BLaER1 treated with 17β-estradiol and CSF1 and Interleukin-3, amounts not matched to agents 10 nM and 100 nM (cell line): ENCODE measurements around the gene SCAF8.
"Not testable (repeated sequence)": the region's sequence is repeated elsewhere in the genome, so short reads cannot be mapped to it uniquely, and the experiment has no call there.

ENCODE experiments used
- H3K27ac ChIP-seq, 11 experiments: shearing (Covaris generic); formaldehyde crosslinking; 2 replicates each; pipeline ENCODE4 v1.8.1; 2022
- H3K27me3 ChIP-seq, 11 experiments: shearing (Covaris generic); formaldehyde crosslinking; 2 replicates each; pipeline ENCODE4 v1.8.1; 2022
- H3K36me3 ChIP-seq, 11 experiments: shearing (Covaris generic); formaldehyde crosslinking; 2 replicates each; pipeline ENCODE4 v1.8.1; 2022
- H3K4me1 ChIP-seq, 10 experiments: shearing (Covaris generic); formaldehyde crosslinking; 2 replicates each; pipeline ENCODE4 v1.8.1; 2022
- H3K4me2 ChIP-seq, 11 experiments: shearing (Covaris generic); formaldehyde crosslinking; 2 replicates each; pipeline ENCODE4 v1.8.1; 2022
- H3K4me3 ChIP-seq, 10 experiments: shearing (Covaris generic); formaldehyde crosslinking; 2 replicates each; pipeline ENCODE4 v1.8.1; 2022
- H3K9ac ChIP-seq, 11 experiments: shearing (Covaris generic); formaldehyde crosslinking; 2 replicates each; pipeline ENCODE4 v1.8.1; 2022
- H3K9me3 ChIP-seq, 11 experiments: shearing (Covaris generic); formaldehyde crosslinking; replicated peaks in 1 of 11; 2 replicates each; pipeline ENCODE4 v1.8.1; 2022
- H4K20me1 ChIP-seq, 11 experiments: shearing (Covaris generic); formaldehyde crosslinking; 2 replicates each; pipeline ENCODE4 v1.8.1; 2022
- Cebpa-rat ChIP-seq, 11 experiments: shearing (Covaris generic); IDR thresholded peaks; 2 replicates each; pipeline ENCODE4 v1.8.1; 2022

SCAF8 gene

GRCh38 chr6:154705471-154706113 is 27.6 kb upstream of the SCAF8 start:
- no peak overlapping the region for H3K9ac ChIP-seq
- no peaks in the 10 kb centered on the region for H3K4me1 ChIP-seq
- H3K27ac ChIP-seq, result no peak overlapping the region
- H3K4me3 ChIP-seq, result no peak overlapping the region
- H3K36me3 ChIP-seq, result no peaks in the 10 kb centered on the region
- no peak overlapping the region for H3K4me2 ChIP-seq
- TF ChIP-seq Cebpa-rat (IDR thresholded peaks at IDR 0.05), result no peak
- H3K27me3 ChIP-seq, result no peaks in the 10 kb centered on the region
- no peaks in the 10 kb centered on the region for H4K20me1 ChIP-seq
- no peaks in the 10 kb centered on the region for H3K9me3 ChIP-seq

GRCh38 chr6:154706389-154706788 is 26.8 kb upstream of the SCAF8 start:
- no peak overlapping the region for H3K4me3 ChIP-seq
- H3K4me2 ChIP-seq, result no peak overlapping the region
- TF ChIP-seq Cebpa-rat (IDR thresholded peaks at IDR 0.05), result no peak
- H3K4me1 ChIP-seq, result no peaks in the 10 kb centered on the region
- H3K27ac ChIP-seq, result no peak overlapping the region
- no peaks in the 10 kb centered on the region for H4K20me1 ChIP-seq
- no peaks in the 10 kb centered on the region for H3K9me3 ChIP-seq
- H3K27me3 ChIP-seq, result no peaks in the 10 kb centered on the region
- H3K36me3 ChIP-seq, result no peaks in the 10 kb centered on the region
- H3K9ac ChIP-seq, result no peak overlapping the region

GRCh38 chr6:154709621-154710020 is 23.6 kb upstream of the SCAF8 start:
- no peak overlapping the region for H3K4me2 ChIP-seq
- H4K20me1 ChIP-seq, result no peaks in the 10 kb centered on the region
- no peaks in the 10 kb centered on the region for H3K9me3 ChIP-seq
- no peak overlapping the region for H3K9ac ChIP-seq
- no peak overlapping the region for H3K27ac ChIP-seq
- no peaks in the 10 kb centered on the region for H3K27me3 ChIP-seq
- no peaks in the 10 kb centered on the region for H3K36me3 ChIP-seq
- H3K4me3 ChIP-seq, result no peak overlapping the region
- TF ChIP-seq Cebpa-rat (IDR thresholded peaks at IDR 0.05), result no peak
- H3K4me1 ChIP-seq, result no peaks in the 10 kb centered on the region

- Histone ChIP-seq H3K9ac (no peak overlapping the region), H3K36me3 (no peaks in the 10 kb centered on the region), H3K27me3 (no peaks in the 10 kb centered on the region), H3K27ac (no peak overlapping the region), H3K4me2 (no peak overlapping the region), H3K4me3 (no peak overlapping the region), H4K20me1 (no peaks in the 10 kb centered on the region), H3K9me3 (no peaks in the 10 kb centered on the region), H3K4me1 (peaks cover 0 to 4% (median 0%) of the 10 kb centered on the region in 10 experiments; a peak in 3 of 20 replicates)
- no peak for TF ChIP-seq Cebpa-rat (IDR thresholded peaks at IDR 0.05)
Measured at GRCh38 chr6:154710689-154711088, 22.5 kb upstream of the SCAF8 start.

- no peak overlapping the region for H3K4me3 ChIP-seq
- H3K4me2 ChIP-seq, result no peak overlapping the region
- no peak overlapping the region for H3K9ac ChIP-seq
- H3K36me3 ChIP-seq, result no peaks in the 10 kb centered on the region
- H4K20me1 ChIP-seq, result no peaks in the 10 kb centered on the region
- TF ChIP-seq Cebpa-rat (IDR thresholded peaks at IDR 0.05), result no peak
- H3K27ac ChIP-seq, result no peak overlapping the region
- H3K4me1 ChIP-seq, result peaks cover 0 to 6% (median 0%) of the 10 kb centered on the region in 10 experiments; a peak in 3 of 20 replicates
- H3K27me3 ChIP-seq, result no peaks in the 10 kb centered on the region
- H3K9me3 ChIP-seq, result peaks cover 12 to 37% (median 23%) of the 10 kb centered on the region in 11 experiments
Measured at GRCh38 chr6:154715446-154715845, 17.8 kb upstream of the SCAF8 start.

- H3K4me2 ChIP-seq, H4K20me1 ChIP-seq, H3K9ac ChIP-seq, H3K27ac ChIP-seq, H3K27me3 ChIP-seq, H3K4me1 ChIP-seq, H3K36me3 ChIP-seq, H3K4me3 ChIP-seq: not testable (repeated sequence)
- H3K9me3 ChIP-seq, result peaks cover 21 to 46% (median 32%) of the 10 kb centered on the region in 11 experiments
Measured at GRCh38 chr6:154716350-154716749, 16.9 kb upstream of the SCAF8 start.

- Histone ChIP-seq H3K4me3 (no peak overlapping the region), H3K27ac (no peak overlapping the region), H3K4me2 (no peak overlapping the region), H4K20me1 (no peaks in the 10 kb centered on the region), H3K9me3 (peaks cover 24 to 59% (median 38%) of the 10 kb centered on the region in 11 experiments), H3K9ac (no peak overlapping the region), H3K36me3 (no peaks in the 10 kb centered on the region), H3K27me3 (no peaks in the 10 kb centered on the region), H3K4me1 (peaks cover 0 to 6% (median 0%) of the 10 kb centered on the region in 10 experiments; a peak in 3 of 20 replicates)
- no peak for TF ChIP-seq Cebpa-rat (IDR thresholded peaks at IDR 0.05)
Measured at GRCh38 chr6:154719433-154719832, 13.8 kb upstream of the SCAF8 start.

GRCh38 chr6:154719854-154720253 is 13.4 kb upstream of the SCAF8 start:
- no peaks in the 10 kb centered on the region for H3K36me3 ChIP-seq
- H3K9me3 ChIP-seq, result peaks cover 24 to 59% (median 38%) of the 10 kb centered on the region in 11 experiments
- H4K20me1 ChIP-seq, result no peaks in the 10 kb centered on the region
- H3K4me2 ChIP-seq, result no peak overlapping the region
- H3K27ac ChIP-seq, result no peak overlapping the region
- no peaks in the 10 kb centered on the region for H3K27me3 ChIP-seq
- no peak for TF ChIP-seq Cebpa-rat (IDR thresholded peaks at IDR 0.05)
- no peak overlapping the region for H3K4me3 ChIP-seq
- H3K9ac ChIP-seq, result no peak overlapping the region
- H3K4me1 ChIP-seq, result peaks cover 0 to 6% (median 0%) of the 10 kb centered on the region in 10 experiments; a peak in 3 of 20 replicates

GRCh38 chr6:154721460-154721859 is 11.8 kb upstream of the SCAF8 start:
- TF ChIP-seq Cebpa-rat (IDR thresholded peaks at IDR 0.05), result no peak
- no peaks in the 10 kb centered on the region for H4K20me1 ChIP-seq
- H3K9me3 ChIP-seq, result peaks cover 24 to 56% (median 38%) of the 10 kb centered on the region in 11 experiments

GRCh38 chr6:154726887-154727286 is 6.3 kb upstream of the SCAF8 start:
- no peak overlapping the region for H3K27ac ChIP-seq
- no peak for TF ChIP-seq Cebpa-rat (IDR thresholded peaks at IDR 0.05)
- peaks cover 0 to 7% (median 0%) of the 10 kb centered on the region in 11 experiments; a peak in 4 of 22 replicates for H3K9me3 ChIP-seq
- H3K4me1 ChIP-seq, result peaks cover 0 to 3% (median 2%) of the 10 kb centered on the region in 10 experiments; a peak in 13 of 20 replicates
- no peak overlapping the region for H3K9ac ChIP-seq
- no peaks in the 10 kb centered on the region for H3K27me3 ChIP-seq
- H4K20me1 ChIP-seq, result no peaks in the 10 kb centered on the region
- H3K4me2 ChIP-seq, result no peak overlapping the region
- H3K4me3 ChIP-seq, result no peak overlapping the region
- H3K36me3 ChIP-seq, result no peaks in the 10 kb centered on the region

More at GRCh38 chr6:154721460-154721859, 11.8 kb upstream of the SCAF8 start:
- H3K4me1 ChIP-seq, result no peaks in the 10 kb centered on the region
- no peaks in the 10 kb centered on the region for H3K27me3 ChIP-seq
- no peak overlapping the region for H3K4me3 ChIP-seq
- no peak overlapping the region for H3K27ac ChIP-seq
- no peak overlapping the region for H3K4me2 ChIP-seq
- no peak overlapping the region for H3K9ac ChIP-seq
- no peaks in the 10 kb centered on the region for H3K36me3 ChIP-seq
